Superior temporal gyrus (tissue), 1 donor: ENCODE data around the gene ALK.

Source experiments
- DNase-seq: peaks from one replicate; pipeline ENCODE4 v3.0.0-alpha.2; 2016; ENCODE audit errors: extremely low spot score

ALK gene

GRCh38 chr2:29796446-29796845 is 124.9 kb downstream of the ALK start:
- no peak for DNase-seq

DNA sequence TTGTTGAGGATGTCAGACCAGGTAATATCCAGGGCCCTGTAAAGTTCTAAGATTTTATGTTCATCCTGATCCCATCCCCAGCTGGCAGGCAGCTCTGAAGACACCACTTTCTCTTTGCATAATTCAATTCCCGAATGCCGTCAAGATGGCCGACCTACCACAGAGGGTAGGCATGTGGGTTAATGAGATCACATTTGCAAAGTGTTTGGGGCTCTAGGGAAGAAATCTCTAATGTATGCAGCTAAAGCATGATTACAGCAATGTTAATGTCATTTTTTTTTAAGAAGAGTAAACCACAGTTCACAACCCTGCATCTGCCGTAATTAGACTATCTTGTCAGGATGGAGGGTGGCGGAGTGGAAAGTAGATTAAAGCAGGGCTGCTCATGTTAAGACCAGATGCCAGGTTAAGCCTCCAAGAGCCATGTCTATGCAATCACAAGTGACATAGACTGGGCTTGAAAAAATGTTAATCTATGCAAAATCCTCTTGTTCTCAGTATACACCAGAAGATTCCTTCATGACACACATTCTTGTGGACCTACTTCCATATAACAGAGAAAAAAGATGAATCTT is 131.4 kb downstream of the ALK start:
- DNase-seq: no peak

DNA sequence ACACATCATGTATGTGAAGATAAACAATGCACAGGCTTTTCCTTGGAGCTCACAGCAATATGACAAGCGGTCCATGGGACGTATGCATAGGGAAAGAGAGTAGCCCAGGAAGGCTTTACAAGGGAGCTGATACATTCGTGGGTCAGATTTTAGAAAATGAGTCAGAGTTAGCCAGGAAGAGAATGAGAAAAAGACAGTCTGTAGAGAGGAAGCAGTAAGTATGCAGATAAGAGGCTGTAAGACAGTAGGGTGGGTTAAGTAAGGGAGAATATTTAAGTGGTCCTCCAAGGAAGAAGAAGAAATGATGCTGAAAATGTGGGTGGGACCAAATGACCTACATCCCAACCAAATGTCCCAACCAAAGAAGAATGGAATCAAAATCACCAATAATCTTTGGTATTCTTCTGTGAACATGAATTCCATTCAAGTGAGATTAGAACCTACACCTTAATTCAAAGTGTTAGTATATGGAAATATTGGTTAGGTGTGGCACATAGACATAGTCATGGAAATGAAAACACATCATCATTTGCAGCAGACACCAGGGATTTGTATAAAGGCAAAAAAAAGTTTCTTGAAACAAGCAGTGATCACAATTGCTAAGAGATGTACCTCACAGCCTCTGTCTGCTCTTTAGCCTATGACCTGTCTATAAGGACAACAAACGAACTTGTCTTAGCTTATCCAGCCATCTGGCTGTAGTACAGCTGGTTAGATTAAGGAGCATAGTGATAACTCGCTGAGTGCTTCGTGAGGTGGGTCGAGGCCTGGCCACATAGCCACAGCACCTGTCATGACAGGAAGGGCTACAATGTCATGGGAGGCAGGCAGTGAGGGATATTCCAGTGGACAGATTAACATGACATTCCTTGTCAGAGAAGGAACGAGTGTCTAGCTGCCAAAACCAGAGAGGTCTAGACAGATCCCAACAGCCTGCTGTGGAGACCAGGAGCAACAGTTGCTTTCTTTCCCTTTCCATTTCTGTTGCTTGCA is 133.6 kb downstream of the ALK start:
- no peak for DNase-seq

GRCh38 chr2:29786361-29786760 is 135.0 kb downstream of the ALK start:
- no peak for DNase-seq

DNA sequence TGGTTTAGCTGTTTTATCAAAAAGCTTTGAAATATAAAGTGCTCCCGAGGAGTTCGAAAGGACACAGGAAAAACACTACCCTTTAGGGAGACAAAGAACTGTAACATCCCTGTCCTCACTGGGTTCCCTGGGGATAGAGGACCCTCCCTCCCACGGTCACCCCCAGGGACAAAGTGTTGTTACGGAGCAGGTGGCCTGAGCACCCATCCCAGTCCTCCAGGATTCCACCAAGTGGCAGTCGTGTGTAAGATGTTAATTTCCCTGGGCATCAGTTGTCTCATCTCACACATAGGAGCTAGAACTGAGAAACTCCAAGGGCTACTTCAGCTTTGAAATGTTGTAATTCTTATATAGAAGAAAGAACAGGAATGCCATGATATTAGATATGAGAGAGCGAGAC is 137.7 kb downstream of the ALK start:
- no peak for DNase-seq

DNA sequence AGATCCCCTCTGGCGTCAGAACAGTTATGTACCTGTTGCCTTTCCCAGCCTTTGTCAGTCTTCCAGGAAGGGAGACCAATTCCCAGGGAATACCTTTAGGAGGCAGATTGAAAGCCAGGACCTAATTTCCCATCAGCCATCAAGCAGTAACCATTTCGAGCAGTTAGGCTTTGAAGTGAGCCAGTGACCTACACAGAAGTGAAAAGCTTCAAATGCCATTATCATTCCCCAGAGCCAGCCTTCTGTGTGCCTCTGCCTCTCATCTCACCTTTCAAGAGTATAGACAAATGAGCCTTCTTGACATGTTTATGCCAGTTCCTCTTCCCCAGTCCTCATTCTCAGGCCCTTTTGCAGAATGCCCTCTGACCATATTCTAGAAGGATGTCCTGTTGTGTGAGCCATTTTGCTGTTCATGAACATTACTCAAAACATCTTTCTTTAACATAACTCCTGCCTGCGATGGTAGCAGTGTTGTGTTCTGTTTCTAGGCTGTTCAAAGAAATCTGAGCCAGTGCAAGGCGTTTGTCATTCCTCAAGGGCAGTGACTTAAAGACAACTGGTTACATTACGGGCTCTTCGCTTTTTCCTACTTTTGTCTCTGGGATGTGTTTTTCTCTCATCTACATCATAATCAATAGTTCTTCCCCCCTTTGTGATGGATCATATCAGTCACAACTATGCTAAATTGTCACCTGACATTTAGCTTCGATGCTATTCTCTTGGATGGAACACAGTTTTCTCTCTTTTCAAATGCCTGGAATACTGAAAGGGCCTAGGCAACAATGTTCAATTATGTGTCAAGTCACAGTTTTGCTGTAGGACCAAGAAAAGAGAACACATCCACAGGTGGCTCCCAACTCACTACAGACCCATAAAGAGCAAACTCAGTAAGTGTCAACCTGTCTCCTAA is 138.6 kb downstream of the ALK start:
- no peak for DNase-seq

- no peak for DNase-seq
These were observed 139.3 kb downstream of the ALK start for GRCh38 chr2:29782087-29782486.

- no peak for DNase-seq
These were observed 140.5 kb downstream of the ALK start for GRCh38 chr2:29780906-29781305.

- no peak for DNase-seq
These were observed 144.2 kb downstream of the ALK start for GRCh38 chr2:29777161-29777560.

DNA sequence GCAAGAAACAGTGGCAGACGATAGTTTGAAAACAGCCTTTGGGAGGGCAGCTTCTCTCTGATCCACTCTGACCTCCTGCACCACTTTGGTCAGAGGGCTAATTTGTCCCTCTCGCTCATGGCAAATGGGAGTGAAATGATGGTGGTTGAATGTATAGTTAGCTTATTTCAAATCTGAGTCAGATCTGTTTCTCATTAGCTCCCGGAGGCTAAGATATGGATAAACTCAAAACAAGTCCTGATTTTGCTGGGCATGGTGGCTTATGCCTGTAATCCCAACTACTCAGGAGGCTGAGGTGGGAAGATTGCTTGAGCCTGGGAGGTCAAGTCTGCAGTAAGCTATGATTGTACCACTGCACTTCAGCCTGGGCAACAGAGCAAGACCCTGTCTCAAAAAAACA is 145.0 kb downstream of the ALK start:
- no peak for DNase-seq

DNA sequence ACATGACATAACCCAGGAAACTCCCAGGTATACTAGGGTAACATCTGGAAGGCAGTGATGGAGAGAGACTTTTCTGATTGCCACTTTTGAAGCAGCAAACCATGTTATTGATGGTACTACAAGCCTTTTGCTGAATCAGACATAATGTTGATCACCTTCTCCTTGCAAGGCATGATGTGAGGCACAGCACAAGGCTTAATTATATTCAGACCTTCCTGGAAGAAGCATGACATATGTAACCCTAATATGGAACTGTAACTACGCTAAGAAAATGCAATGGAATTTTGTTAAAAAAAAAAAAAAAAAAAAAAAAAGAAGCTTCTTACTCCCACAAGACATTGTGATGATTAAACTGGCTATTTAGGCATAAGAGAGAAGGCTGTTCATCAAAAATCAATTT is 145.4 kb downstream of the ALK start:
- DNase-seq: no peak

DNA sequence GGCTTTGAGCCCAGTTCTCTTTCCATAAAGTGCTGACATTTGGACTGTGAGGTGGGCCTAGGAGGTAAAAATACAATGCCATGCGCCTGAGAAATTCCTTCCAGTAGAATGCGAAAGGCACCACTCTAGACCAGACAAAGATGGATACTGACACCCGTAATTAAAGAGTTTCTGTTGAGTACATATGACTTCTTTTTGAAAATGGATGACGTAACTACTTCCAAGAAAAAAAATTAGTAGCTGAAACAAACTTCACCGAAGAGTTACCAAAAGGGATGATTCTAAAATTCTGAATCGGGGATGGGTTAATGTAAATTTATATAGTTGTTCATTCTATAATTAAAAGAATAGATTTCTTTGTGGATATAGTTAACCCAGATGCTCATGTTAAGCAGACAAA is 146.8 kb downstream of the ALK start:
- DNase-seq: no peak

GRCh38 chr2:29770846-29771245 is 150.5 kb downstream of the ALK start:
- DNase-seq: no peak

DNA sequence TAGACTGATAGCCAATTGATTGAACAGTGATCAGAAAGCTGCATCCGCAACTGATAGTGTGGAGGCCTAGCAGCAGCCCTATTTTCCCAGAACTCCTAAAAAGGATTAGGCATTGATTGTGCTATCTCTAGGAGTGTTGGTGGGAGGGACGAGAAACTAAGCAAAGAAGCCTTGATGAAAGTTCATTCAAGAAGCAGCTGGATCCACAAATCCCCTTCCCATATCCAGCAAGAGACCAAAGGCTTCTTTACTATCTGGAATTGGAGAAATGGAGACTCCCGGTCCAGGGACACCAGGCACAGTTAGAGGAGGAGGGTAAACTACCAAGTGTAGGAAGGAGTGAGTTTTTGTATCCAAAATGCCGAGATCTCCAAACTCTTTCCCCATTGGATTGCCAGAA is 151.5 kb downstream of the ALK start:
- DNase-seq: no peak

- DNase-seq: no peak
These were observed 153.6 kb downstream of the ALK start for GRCh38 chr2:29767606-29768335.

- DNase-seq: no peak
These were observed 155.2 kb downstream of the ALK start for GRCh38 chr2:29766191-29766590.

GRCh38 chr2:29765721-29766120 is 155.7 kb downstream of the ALK start:
- DNase-seq: no peak

DNA sequence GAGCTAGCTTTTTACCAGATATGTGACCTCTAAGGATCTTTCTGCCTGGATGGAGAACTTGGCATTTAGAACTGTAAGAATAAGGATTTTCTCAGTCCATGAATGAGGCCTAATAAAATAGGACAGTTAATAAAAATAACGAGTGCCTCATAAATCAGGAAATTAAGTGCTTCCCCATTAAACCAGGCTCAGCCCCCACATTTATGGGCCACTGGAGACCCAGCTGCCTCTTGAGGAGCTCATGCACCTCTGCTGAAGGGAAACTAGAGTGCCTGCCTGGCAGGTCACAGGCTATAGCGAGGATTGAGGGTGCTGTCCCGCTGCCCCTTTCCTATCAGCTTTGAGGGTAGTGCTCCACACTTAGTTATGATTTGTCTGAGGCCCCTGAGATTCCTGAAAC is 158.0 kb downstream of the ALK start:
- no peak for DNase-seq

- DNase-seq: no peak
These were observed 159.1 kb downstream of the ALK start for GRCh38 chr2:29762239-29762638.

DNA sequence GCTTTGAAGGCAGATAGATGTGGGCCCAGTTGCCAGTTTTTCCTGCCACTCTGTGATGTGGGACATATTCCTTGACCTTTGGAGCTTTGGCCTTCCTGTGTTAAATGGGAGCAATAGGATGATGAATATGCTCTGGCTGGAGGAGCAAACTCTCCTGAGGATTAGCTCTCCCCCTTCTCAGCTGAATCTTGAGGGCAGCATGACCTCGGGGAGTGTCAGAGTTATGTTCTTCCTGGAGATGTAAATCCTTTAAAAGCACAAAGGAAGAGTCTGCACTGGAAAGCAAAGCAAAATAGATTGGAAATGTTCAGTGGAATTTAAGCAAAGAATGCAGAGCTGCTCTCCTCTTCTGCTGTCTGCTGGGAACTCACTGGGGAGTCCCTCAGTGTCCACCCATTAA is 160.1 kb downstream of the ALK start:
- DNase-seq: no peak

DNA sequence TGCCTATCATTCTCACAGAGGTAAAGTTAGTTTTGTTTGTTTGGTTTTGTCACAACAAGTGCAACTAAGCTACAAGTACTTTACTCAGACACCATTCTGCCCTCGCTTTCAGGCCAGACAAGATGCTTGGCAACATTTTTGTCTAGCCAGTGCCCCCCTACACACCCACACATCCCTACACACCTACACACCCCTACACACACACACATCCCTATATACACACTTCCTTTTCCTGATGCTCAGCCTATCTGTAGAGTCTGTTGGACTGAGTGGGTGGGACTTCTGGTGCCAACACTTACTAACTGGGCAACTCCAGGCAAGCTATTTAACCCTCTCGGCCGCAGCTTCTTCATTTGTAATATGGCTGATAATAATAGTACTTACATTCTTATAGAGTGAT is 161.4 kb downstream of the ALK start:
- no peak for DNase-seq

DNA sequence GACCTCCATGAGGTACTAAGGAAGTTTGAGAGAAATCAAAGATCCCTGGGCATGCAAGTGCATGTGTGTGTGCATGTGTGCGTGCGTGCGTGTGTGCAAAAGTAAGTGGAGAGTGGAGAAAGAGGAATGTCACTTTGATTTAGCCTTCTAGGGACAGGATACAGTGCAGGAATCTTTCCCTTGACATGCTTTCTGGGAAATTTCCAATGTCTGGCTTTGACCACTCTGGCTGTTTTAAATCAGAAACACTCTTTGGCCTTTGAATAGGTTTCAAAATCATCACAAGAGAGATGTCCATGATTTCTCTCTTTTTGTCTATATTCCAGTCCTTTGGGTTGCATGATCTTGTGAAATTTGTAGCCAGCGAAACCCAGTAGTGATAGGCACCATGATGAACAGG is 162.0 kb downstream of the ALK start:
- no peak for DNase-seq
